CD4-positive, alpha-beta memory T cell (primary cell): Measurements from ENCODE around the gene HSF2. TPM values are rescaled to one million over a fixed set of nuclear protein-coding genes. Genes with fewer than 3 reads are reported as not detected.

Experiments used
- CTCF ChIA-PET: fragments of 350-600 bp; sonication (Branson Sonifier 250); formaldehyde crosslinking; loops from one replicate; lab custom pipeline; 2021; ENCODE audit warnings: inconsistent platforms; ENCODE audit not compliant: partially characterized antibody; lab: Charles Lee
- POLR2A ChIA-PET: fragments of 350-600 bp; sonication (Branson Sonifier 250); formaldehyde crosslinking; loops from one replicate; lab custom pipeline; 2021; ENCODE audit not compliant: partially characterized antibody; lab: Charles Lee
- DNase-seq, 5 donors: peaks; one replicate each; pipeline versions ENCODE4 v3.0.0 to v3.0.0-alpha.2; 2020 to 2022; ENCODE audit warnings: mixed read lengths in 1 of 5
- H3K27ac ChIP-seq: one replicate; pipeline ENCODE4 v1.7.0; 2013; ENCODE audit warnings: low read depth, low read length
- H3K27me3 ChIP-seq: 2 replicates; pipeline ENCODE4 v1.7.0; 2013; ENCODE audit warnings: mild to moderate bottlenecking, low read length, moderate library complexity; ENCODE audit not compliant: insufficient read depth
- H3K36me3 ChIP-seq: 2 replicates; pipeline ENCODE4 v1.7.0; 2013; ENCODE audit warnings: mild to moderate bottlenecking, low read length, moderate library complexity; ENCODE audit not compliant: insufficient read depth
- H3K4me1 ChIP-seq: 2 replicates; pipeline ENCODE4 v1.7.0; 2013; ENCODE audit warnings: mild to moderate bottlenecking, low read length, moderate library complexity; ENCODE audit not compliant: insufficient read depth
- H3K4me3 ChIP-seq, 2 donors: one replicate each; pipeline ENCODE4 v1.7.0; 2013; ENCODE audit warnings: low read length in 2 of 2, mild to moderate bottlenecking in 1 of 2
- H3K9me3 ChIP-seq, 2 donors: one replicate each; pipeline ENCODE4 v1.7.0; 2013; ENCODE audit warnings: low read length in 2 of 2, control low read depth in 1 of 2; ENCODE audit not compliant: control insufficient read depth in 1 of 2
- H3K27ac Mint-ChIP-seq, 7 donors: one replicate each; pipeline ENCODE4 v1.8.0; 2020 to 2021; ENCODE audit warnings: mixed read lengths in 7 of 7, mild to moderate bottlenecking in 6 of 7, inconsistent platforms in 3 of 7, moderate library complexity in 3 of 7
- H3K27me3 Mint-ChIP-seq, 2 donors: one replicate each; pipeline ENCODE4 v1.8.0; 2020 to 2021; ENCODE audit warnings: mixed read lengths in 2 of 2
- H3K36me3 Mint-ChIP-seq, 2 donors: one replicate each; pipeline ENCODE4 v1.8.0; 2020 to 2021; ENCODE audit warnings: mixed read lengths in 2 of 2, inconsistent platforms in 1 of 2, mild to moderate bottlenecking in 1 of 2
- H3K4me1 Mint-ChIP-seq, 4 donors: one replicate each; pipeline ENCODE4 v1.8.0; 2020 to 2021; ENCODE audit warnings: mixed read lengths in 4 of 4, mild to moderate bottlenecking in 1 of 4
- H3K4me3 Mint-ChIP-seq, 8 donors: one replicate each; pipeline ENCODE4 v1.8.0; 2020 to 2021; ENCODE audit warnings: mixed read lengths in 8 of 8, mild to moderate bottlenecking in 7 of 8, moderate library complexity in 6 of 8, inconsistent platforms in 3 of 8
- H3K9me3 Mint-ChIP-seq, 8 donors: one replicate each; pipeline ENCODE4 v1.8.0; 2020 to 2021; ENCODE audit warnings: mixed read lengths in 8 of 8, mild to moderate bottlenecking in 5 of 8, inconsistent platforms in 3 of 8, moderate library complexity in 1 of 8
- intact Hi-C: fragments of 100-400 bp; cut with micrococcal nuclease; formaldehyde crosslinking; loops from one replicate; pipeline ENCODE4 v1.15.1; 2023
- polyA plus RNA-seq, 2 donors: library from polyadenylated mRNA; unstranded; fragments of 300-500 nt; fragmentation: Illumina TruSeq; gene quantifications; one replicate each; pipeline ENCODE4 v1.2.3, GENCODE V29; 2021
- total RNA-seq, 2 experiments: library from RNA; stranded (reverse); gene quantifications; one replicate each; pipeline ENCODE4 v1.2.3, GENCODE V29; 2021

HSF2 gene
- total and polyA plus RNA-seq, 4 experiments from 2014 or later = 15.7 to 20.7 (median 16.6) TPM

DNA sequence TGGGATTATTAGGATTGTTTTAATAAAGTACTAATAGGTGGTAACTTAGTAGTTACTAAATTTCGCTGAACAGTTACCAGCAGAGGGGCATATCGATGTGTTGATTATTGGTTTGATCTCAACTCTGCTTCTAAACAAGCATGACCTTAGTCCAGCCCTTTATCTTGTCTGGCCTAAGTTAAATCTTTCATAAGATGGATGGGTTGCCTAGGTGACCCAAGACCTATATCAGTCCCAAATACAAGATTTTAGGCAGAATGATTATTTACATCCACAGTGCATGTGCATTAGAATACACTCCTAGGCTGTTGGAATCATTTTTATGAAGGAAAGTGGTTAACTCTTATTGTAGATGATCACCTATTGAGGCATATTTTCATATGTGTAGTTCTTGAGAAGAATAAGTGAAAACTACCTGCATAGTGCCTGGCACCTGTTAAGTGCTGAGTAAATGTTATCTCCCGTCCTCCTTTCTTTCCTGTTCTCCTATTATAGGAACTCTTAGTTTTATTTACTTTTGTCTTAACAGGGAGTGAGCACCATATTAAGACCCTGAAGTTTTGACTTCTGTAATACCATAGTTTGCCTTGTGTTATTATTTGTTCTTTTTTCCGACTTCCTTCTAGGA is 1.1 kb downstream of the HSF2 start:
- peaks cover 0 to 2% of the 10 kb centered on the region in 2 donors for H3K36me3 Mint-ChIP-seq
- no peaks in the 10 kb centered on the region for H3K27me3 Mint-ChIP-seq
- peaks cover 29 to 42% (median 35%) of the 10 kb centered on the region in 4 donors for H3K4me1 Mint-ChIP-seq
- peak overlapping the region; percentile 88 for H3K27ac ChIP-seq
- peak overlapping the region in 6 of 7 donors; percentile 92 to 99 (median 97) for H3K27ac Mint-ChIP-seq
- no peaks in the 10 kb centered on the region for H3K9me3 Mint-ChIP-seq
- DNase-seq = peak in 1 of 5 donors; percentile 2
- H3K4me3 ChIP-seq = peak overlapping the region; percentile 39 to 91
- ChIA-PET CTCF (no interaction called here), POLR2A (no interaction called here)
- intact Hi-C loops = no loop called here
- no peaks in the 10 kb centered on the region for H3K9me3 ChIP-seq
- peaks cover 36% of the 10 kb centered on the region for H3K4me1 ChIP-seq
- no peaks in the 10 kb centered on the region for H3K36me3 ChIP-seq
- peak overlapping the region; percentile 96 to 100 (median 98) for H3K4me3 Mint-ChIP-seq
- H3K27me3 ChIP-seq = no peaks in the 10 kb centered on the region

DNA sequence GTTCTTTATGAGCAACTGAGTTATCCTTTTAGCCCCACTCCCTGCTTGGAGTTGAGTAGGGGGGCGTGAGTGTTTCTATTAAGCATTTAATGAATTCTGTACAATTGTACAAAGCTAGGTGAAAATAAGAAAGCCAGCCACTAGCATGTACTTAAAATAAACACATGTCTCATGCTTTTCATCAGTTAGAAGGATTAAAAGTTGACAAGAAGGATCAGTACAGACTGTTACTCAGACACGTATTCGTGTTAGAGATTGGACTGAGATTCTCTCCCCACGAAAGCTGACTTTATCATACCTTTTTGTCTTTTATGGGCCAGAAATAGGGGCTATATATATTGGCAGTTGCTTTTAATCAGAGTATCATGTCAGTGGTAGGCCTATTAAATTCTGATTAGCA is 1.7 kb downstream of the HSF2 start:
- no peaks in the 10 kb centered on the region for H3K27me3 Mint-ChIP-seq
- no peaks in the 10 kb centered on the region for H3K9me3 ChIP-seq
- CTCF ChIA-PET = interaction anchor here (1.3 kb wide), 1 partner anchor 87 kb away, joined by 3 read pairs; no protein-coding TSS in a partner anchor
- H3K9me3 Mint-ChIP-seq = no peaks in the 10 kb centered on the region
- POLR2A ChIA-PET = interaction anchor here (1.3 kb wide), 1 partner anchor 70 kb away, joined by 5 read pairs; no protein-coding TSS in a partner anchor
- intact Hi-C loops = no loop called here
- H3K4me3 Mint-ChIP-seq = peak overlapping the region; percentile 96 to 100 (median 98)
- H3K36me3 Mint-ChIP-seq = peaks cover 0 to 2% of the 10 kb centered on the region in 2 donors
- H3K4me1 ChIP-seq = peaks cover 36% of the 10 kb centered on the region
- H3K27ac Mint-ChIP-seq = peak overlapping the region in 5 of 7 donors; percentile 13 to 99 (median 97)
- H3K4me3 ChIP-seq = no peak overlapping the region
- DNase-seq = no peak
- H3K27ac ChIP-seq = no peak overlapping the region
- no peaks in the 10 kb centered on the region for H3K36me3 ChIP-seq
- H3K4me1 Mint-ChIP-seq = peaks cover 30 to 47% (median 38%) of the 10 kb centered on the region in 4 donors
- no peaks in the 10 kb centered on the region for H3K27me3 ChIP-seq

DNA sequence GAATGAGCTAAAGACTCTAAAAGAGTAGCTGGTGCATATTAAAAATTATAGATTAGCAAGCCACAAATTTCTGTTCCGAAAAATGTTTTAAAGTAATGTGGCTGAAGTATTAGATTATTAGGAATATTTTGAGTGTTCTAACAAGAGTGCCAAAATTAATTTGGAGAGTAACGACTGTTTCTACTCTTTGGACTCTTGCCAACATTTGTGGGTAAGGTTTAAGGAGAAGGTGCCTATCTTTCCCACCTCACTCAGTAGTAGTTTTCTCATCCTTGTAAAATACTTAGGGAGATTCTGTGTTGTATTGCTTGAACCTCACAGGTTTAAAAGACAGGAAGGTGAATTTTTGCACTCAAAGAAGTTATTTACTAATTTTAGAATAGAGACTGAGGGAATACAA is 5.0 kb downstream of the HSF2 start:
- ChIA-PET CTCF (interaction anchor here (1.2 kb wide), 1 partner anchor 14 kb away, joined by 3 read pairs; no protein-coding TSS in a partner anchor), POLR2A (no interaction called here)
- peak overlapping the region in 1 of 7 donors; percentile 53 for H3K27ac Mint-ChIP-seq
- intact Hi-C loops = no loop called here
- Histone ChIP-seq H3K4me1 (peaks cover 49% of the 10 kb centered on the region), H3K4me3 (no peak overlapping the region), H3K36me3 (no peaks in the 10 kb centered on the region), H3K9me3 (no peaks in the 10 kb centered on the region), H3K27ac (no peak overlapping the region), H3K27me3 (no peaks in the 10 kb centered on the region)
- H3K9me3 Mint-ChIP-seq = no peaks in the 10 kb centered on the region
- no peak for DNase-seq
- no peak overlapping the region for H3K4me3 Mint-ChIP-seq
- H3K27me3 Mint-ChIP-seq = no peaks in the 10 kb centered on the region
- peaks cover 0 to 4% of the 10 kb centered on the region in 2 donors for H3K36me3 Mint-ChIP-seq
- peaks cover 46 to 74% (median 63%) of the 10 kb centered on the region in 4 donors for H3K4me1 Mint-ChIP-seq

DNA sequence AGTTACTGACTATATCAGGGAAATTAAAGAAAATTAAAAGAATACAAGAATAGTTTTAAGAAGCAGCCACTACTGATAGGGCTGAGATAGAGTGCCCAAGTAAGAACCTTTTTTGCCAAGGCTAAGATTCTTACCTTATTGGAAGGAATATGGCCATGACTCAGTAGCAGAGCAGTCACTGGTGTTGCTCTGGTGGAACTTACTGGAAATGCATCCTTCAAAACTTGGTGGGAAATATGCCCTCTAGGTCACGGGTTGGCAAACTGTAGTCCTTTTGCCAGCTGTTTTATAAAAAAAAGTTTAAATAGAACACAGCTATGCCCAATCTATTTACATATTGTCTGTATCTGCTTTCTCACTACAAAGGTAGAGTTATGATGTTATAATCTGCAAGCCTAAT is 6.0 kb downstream of the HSF2 start:
- Mint-ChIP-seq H3K4me3 (no peak overlapping the region), H3K36me3 (peaks cover 0 to 2% of the 10 kb centered on the region in 2 donors), H3K27me3 (no peaks in the 10 kb centered on the region), H3K9me3 (no peaks in the 10 kb centered on the region), H3K27ac (peak overlapping the region in 1 of 7 donors; percentile 76), H3K4me1 (peaks cover 49 to 80% (median 66%) of the 10 kb centered on the region in 4 donors)
- H3K27ac ChIP-seq = no peak overlapping the region
- H3K9me3 ChIP-seq = no peaks in the 10 kb centered on the region
- H3K4me3 ChIP-seq = no peak overlapping the region
- intact Hi-C loops = no loop called here
- CTCF ChIA-PET = interaction anchor here (0.9 to 1.2 kb wide), 3 partner anchors 10 to 86 kb away, joined by 3 to 6 read pairs (median 3); no protein-coding TSS in a partner anchor
- H3K27me3 ChIP-seq = no peaks in the 10 kb centered on the region
- H3K4me1 ChIP-seq = peaks cover 53% of the 10 kb centered on the region
- POLR2A ChIA-PET = interaction anchor here (4.5 kb wide), 1 partner anchor 66 kb away, joined by 23 read pairs; the partner anchor contains the start of gene SERINC1
- H3K36me3 ChIP-seq = no peaks in the 10 kb centered on the region
- no peak for DNase-seq

DNA sequence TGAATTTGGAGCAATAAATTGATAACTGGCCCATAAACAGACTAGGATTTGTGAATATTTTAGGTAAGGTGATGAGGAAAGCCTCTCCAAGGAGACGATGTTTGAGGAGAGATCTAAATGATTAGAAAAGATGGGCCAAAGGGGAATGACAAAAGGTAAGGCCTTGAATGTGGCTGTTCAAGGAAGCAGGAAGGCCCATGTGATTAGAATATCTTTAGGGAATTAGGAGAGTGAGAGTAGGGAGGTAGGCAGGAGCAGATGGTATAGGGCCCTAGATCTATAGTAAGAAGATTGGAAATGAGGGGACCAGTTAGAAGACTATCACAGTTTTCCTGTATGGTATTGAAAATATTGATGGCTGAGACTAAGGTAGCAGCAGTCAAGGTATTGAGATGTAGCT is 6.7 kb downstream of the HSF2 start:
- no peaks in the 10 kb centered on the region for H3K27me3 Mint-ChIP-seq
- no peaks in the 10 kb centered on the region for H3K36me3 ChIP-seq
- H3K9me3 Mint-ChIP-seq = peaks cover 0 to 2% (median 0%) of the 10 kb centered on the region in 8 donors
- H3K4me3 ChIP-seq = no peak overlapping the region
- H3K27me3 ChIP-seq = no peaks in the 10 kb centered on the region
- CTCF ChIA-PET = interaction anchor here (0.9 to 1.1 kb wide), 2 partner anchors 10 to 85 kb away, joined by 3 to 6 read pairs; no protein-coding TSS in a partner anchor
- no peaks in the 10 kb centered on the region for H3K9me3 ChIP-seq
- intact Hi-C loops = no loop called here
- H3K36me3 Mint-ChIP-seq = peaks cover 0 to 2% of the 10 kb centered on the region in 2 donors
- H3K4me1 Mint-ChIP-seq = peaks cover 44 to 80% (median 64%) of the 10 kb centered on the region in 4 donors
- POLR2A ChIA-PET = interaction anchor here (4.5 kb wide), 1 partner anchor 65 kb away, joined by 23 read pairs; the partner anchor contains the start of gene SERINC1
- no peak overlapping the region for H3K27ac ChIP-seq
- DNase-seq = no peak
- peak overlapping the region in 4 of 7 donors; percentile 3 to 76 (median 46) for H3K27ac Mint-ChIP-seq
- H3K4me1 ChIP-seq = peaks cover 45% of the 10 kb centered on the region
- peak overlapping the region in 1 of 8 donors; percentile 2 for H3K4me3 Mint-ChIP-seq

DNA sequence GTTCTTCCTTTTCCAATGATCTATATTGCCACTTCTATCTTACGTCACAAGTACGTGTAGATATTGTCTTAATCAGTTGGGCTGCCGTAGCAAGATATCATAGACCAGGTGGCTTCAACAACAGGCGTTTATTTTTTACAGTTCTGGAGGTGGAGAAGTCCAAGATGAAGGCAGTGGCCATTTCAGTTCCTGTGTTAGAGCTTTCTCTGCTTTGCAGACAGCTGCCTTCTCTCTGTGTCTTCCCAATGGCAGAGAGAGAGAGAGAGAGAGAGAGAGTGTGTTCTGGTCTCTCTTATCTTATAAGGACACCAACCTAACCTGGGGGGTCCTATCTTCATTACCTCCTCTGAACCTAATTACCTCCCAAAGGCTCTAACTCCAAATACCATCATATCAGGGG is 8.3 kb downstream of the HSF2 start:
- DNase-seq = no peak
- Histone ChIP-seq H3K4me3 (no peak overlapping the region), H3K4me1 (peaks cover 31% of the 10 kb centered on the region), H3K27ac (no peak overlapping the region), H3K27me3 (no peaks in the 10 kb centered on the region), H3K36me3 (no peaks in the 10 kb centered on the region), H3K9me3 (no peaks in the 10 kb centered on the region)
- Mint-ChIP-seq H3K4me1 (peaks cover 35 to 75% (median 56%) of the 10 kb centered on the region in 4 donors), H3K9me3 (peaks cover 0 to 3% (median 0%) of the 10 kb centered on the region in 8 donors), H3K36me3 (peaks cover 9 to 10% of the 10 kb centered on the region in 2 donors), H3K4me3 (peak overlapping the region in 1 of 8 donors; percentile 12), H3K27ac (peak overlapping the region in 3 of 7 donors; percentile 5 to 12 (median 10)), H3K27me3 (no peaks in the 10 kb centered on the region)
- POLR2A ChIA-PET = interaction anchor here (0.6 to 4.5 kb wide), 4 partner anchors 9 to 64 kb away, joined by 3 to 23 read pairs (median 7); partner anchors contain the start of genes HSF2 and SERINC1
- CTCF ChIA-PET = no interaction called here
- intact Hi-C loops = loop anchor here (1.0 to 2.0 kb wide), 2 partner anchors 8 to 63 kb away; partner anchors contain the start of genes HSF2 and SERINC1

DNA sequence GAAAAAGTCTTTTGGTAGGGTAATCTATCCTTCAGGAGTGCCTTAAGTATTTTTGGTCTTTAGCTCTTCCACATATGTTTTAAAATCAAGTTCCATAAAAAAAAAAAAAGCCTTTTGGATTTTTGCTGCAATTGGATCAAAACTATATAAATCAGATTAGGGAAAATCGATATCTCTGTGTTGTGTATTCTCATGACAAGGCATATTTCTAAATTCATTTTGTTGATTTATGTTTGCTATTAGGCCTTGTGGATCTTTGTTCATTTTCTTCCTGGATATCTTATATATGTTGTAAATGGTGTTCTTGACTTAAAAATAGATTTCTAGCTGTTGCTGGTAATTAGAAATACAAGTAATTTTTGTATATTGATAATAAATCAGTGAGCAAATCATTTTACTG is 8.8 kb downstream of the HSF2 start:
- H3K27ac Mint-ChIP-seq = peak overlapping the region; percentile 76 to 95 (median 88)
- H3K27me3 Mint-ChIP-seq = no peaks in the 10 kb centered on the region
- no peaks in the 10 kb centered on the region for H3K27me3 ChIP-seq
- H3K4me3 ChIP-seq = no peak overlapping the region
- intact Hi-C loops = loop anchor here (1.0 to 2.0 kb wide), 2 partner anchors 9 to 63 kb away; partner anchors contain the start of genes HSF2 and SERINC1
- H3K4me3 Mint-ChIP-seq = peak overlapping the region; percentile 70 to 85 (median 75)
- ChIA-PET CTCF (interaction anchor here (0.7 kb wide), 2 partner anchors 11 to 84 kb away, joined by 4 to 5 read pairs; no protein-coding TSS in a partner anchor), POLR2A (interaction anchor here (1.1 to 4.5 kb wide), 3 partner anchors 9 to 63 kb away, joined by 4 to 23 read pairs (median 10); partner anchors contain the start of genes HSF2 and SERINC1)
- H3K4me1 ChIP-seq = peaks cover 26% of the 10 kb centered on the region
- H3K27ac ChIP-seq = peak overlapping the region; percentile 45
- peaks cover 0 to 3% (median 0%) of the 10 kb centered on the region in 8 donors for H3K9me3 Mint-ChIP-seq
- no peak for DNase-seq
- peaks cover 11% of the 10 kb centered on the region in 2 donors for H3K36me3 Mint-ChIP-seq
- H3K4me1 Mint-ChIP-seq = peaks cover 35 to 74% (median 56%) of the 10 kb centered on the region in 4 donors
- no peaks in the 10 kb centered on the region for H3K36me3 ChIP-seq
- H3K9me3 ChIP-seq = no peaks in the 10 kb centered on the region
